Mucosa of descending colon (tissue), 3 donors: Measurements from ENCODE around the gene BYSL. TPM values are rescaled to one million over a fixed set of nuclear protein-coding genes. Genes with fewer than 3 reads are reported as not detected.

Source experiments
- ATAC-seq: fragments of 200-7000 bp; cut with Tn5 transposase; one replicate; pipeline ENCODE4 v1.9.1; 2020; ENCODE audit warnings: mild to moderate bottlenecking, moderate library complexity
- DNase-seq, 3 donors: peaks; one replicate each; pipeline ENCODE4 v3.0.0-alpha.2; 2020
- H3K36me3 ChIP-seq: fragments of 200-600 bp; one replicate; pipeline ENCODE4 v1.8.0; 2021; ENCODE audit warnings: low read depth, mild to moderate bottlenecking
- H3K4me1 ChIP-seq: fragments of 200-600 bp; one replicate; pipeline ENCODE4 v1.8.0; 2021; ENCODE audit warnings: low read depth, mild to moderate bottlenecking
- H3K4me3 ChIP-seq: fragments of 200-600 bp; one replicate; pipeline ENCODE4 v1.8.0; 2021; ENCODE audit warnings: mild to moderate bottlenecking
- H3K9me3 ChIP-seq: fragments of 200-600 bp; one replicate; pipeline ENCODE4 v1.8.0; 2021; ENCODE audit warnings: mild to moderate bottlenecking
- CTCF ChIP-seq: fragments of 200-600 bp; IDR thresholded peaks from one replicate; pipeline ENCODE4 v1.8.0; 2022; ENCODE audit warnings: antibody characterized with exemption, mild to moderate bottlenecking
- intact Hi-C, 2 donors: fragments of 100-400 bp; cut with DNase I in 1 of 2; cut with micrococcal nuclease in 1 of 2; formaldehyde crosslinking; loops; one replicate each; pipeline versions ENCODE4 v1.11.0 to v1.11.1; 2022; cut with DNase I, micrococcal nuclease
- total RNA-seq, 3 donors: library from RNA; stranded (reverse); fragmentation: NEBNext Ultra II Directional in 2 of 3; extraction: Animal tissue kit (Norgen Biotek cat#: 25700) in 2 of 3; gene quantifications; one replicate each; pipeline versions ENCODE4 v1.2.1 to v1.2.4, GENCODE V29; 2021 to 2023
- donor health status: DM: no; HTN: no; CAD: no; lungs with moderate emphysema.
- donor health status: DM: no; HTN: no; CAD: no.
- donor health status: DM: no; HTN: yes; CAD: no.

BYSL gene
- total RNA-seq, 3 donors from 2014 or later, result 7.5 to 10.5 (median 10.2) TPM

- no peak for TF ChIP-seq CTCF
- H3K36me3 ChIP-seq, result no peaks in the 10 kb centered on the region
- no peak for DNase-seq
- no peak for ATAC-seq
- H3K4me1 ChIP-seq, result no peaks in the 10 kb centered on the region
- no peaks in the 10 kb centered on the region for H3K9me3 ChIP-seq
- no peak overlapping the region for H3K4me3 ChIP-seq
- intact Hi-C loops, result no loop called here
These were observed 33.4 kb downstream of the BYSL start for GRCh38 chr6:41954668-41955067.

- no peak for TF ChIP-seq CTCF
- intact Hi-C loops, result no loop called here
- Histone ChIP-seq H3K4me3 (no peak overlapping the region), H3K36me3 (no peaks in the 10 kb centered on the region), H3K4me1 (no peaks in the 10 kb centered on the region), H3K9me3 (no peaks in the 10 kb centered on the region)
- DNase-seq (no peak), ATAC-seq (no peak)
These were observed 34.1 kb downstream of the BYSL start for GRCh38 chr6:41955412-41955811.

- intact Hi-C loops, result no loop called here
- no peak for ATAC-seq
- no peak for TF ChIP-seq CTCF
- DNase-seq, result no peak
- Histone ChIP-seq H3K36me3 (no peaks in the 10 kb centered on the region), H3K4me3 (no peak overlapping the region), H3K4me1 (no peaks in the 10 kb centered on the region), H3K9me3 (no peaks in the 10 kb centered on the region)
These were observed 35.8 kb downstream of the BYSL start for GRCh38 chr6:41957117-41957516.

GRCh38 chr6:41958022-41958856 lies 36.9 kb downstream of the BYSL start:
- Histone ChIP-seq H3K36me3 (no peaks in the 10 kb centered on the region), H3K4me3 (no peak overlapping the region), H3K9me3 (no peaks in the 10 kb centered on the region), H3K4me1 (no peaks in the 10 kb centered on the region)
- DNase-seq (no peak), ATAC-seq (no peak)
- intact Hi-C loops, result no loop called here
- TF ChIP-seq CTCF, result no peak

GRCh38 chr6:41960028-41960427 lies 38.7 kb downstream of the BYSL start:
- no peak for DNase-seq
- no peak for ATAC-seq
- intact Hi-C loops, result no loop called here
- no peak for TF ChIP-seq CTCF
- Histone ChIP-seq H3K4me1 (no peaks in the 10 kb centered on the region), H3K9me3 (no peaks in the 10 kb centered on the region), H3K4me3 (no peak overlapping the region), H3K36me3 (no peaks in the 10 kb centered on the region)

- no peaks in the 10 kb centered on the region for H3K4me1 ChIP-seq
- H3K4me3 ChIP-seq, result no peak overlapping the region
- no peaks in the 10 kb centered on the region for H3K9me3 ChIP-seq
- H3K36me3 ChIP-seq, result no peaks in the 10 kb centered on the region
- no peak for TF ChIP-seq CTCF
- intact Hi-C loops, result no loop called here
- DNase-seq (no peak), ATAC-seq (no peak)
These were observed 42.1 kb downstream of the BYSL start for GRCh38 chr6:41963371-41963770.
